ENCODE data around the gene PYURF.

The PYURF gene

GRCh38 chr4:88511236-88511635, 12.3 kb downstream of the PYURF start:
- DNase-seq (ENCODE audit: low read depth): no peak

GRCh38 chr4:88503344-88503743, 20.2 kb downstream of the PYURF start:
- no peak for DNase-seq (ENCODE audit: low read depth)

- no peak for DNase-seq (ENCODE audit: low read depth)
Measured at GRCh38 chr4:88497859-88498409, 25.6 kb downstream of the PYURF start.

- no peak for DNase-seq (ENCODE audit: low read depth)
Measured at GRCh38 chr4:88489100-88489761, 34.3 kb downstream of the PYURF start.

GRCh38 chr4:88481537-88481936, 42.0 kb downstream of the PYURF start:
- DNase-seq (ENCODE audit: low read depth): no peak

- no peak for DNase-seq (ENCODE audit: low read depth)
Measured at GRCh38 chr4:88478247-88478646, 45.3 kb downstream of the PYURF start.

- no peak for DNase-seq (ENCODE audit: low read depth)
Measured at GRCh38 chr4:88477229-88477860, 46.2 kb downstream of the PYURF start.

All from T follicular helper cell (primary cell).